Cardiac atrium fibroblast (primary cell): ENCODE results near the gene NCOR1. TPM values are rescaled to one million over a fixed set of nuclear protein-coding genes. Genes with fewer than 3 reads are reported as not detected.

Experiments used
- total RNA-seq: library from RNA; depleted of rRNA; stranded (reverse); fragments of >200 nt; gene quantifications from 2 replicates; pipeline ENCODE4 v1.2.3, GENCODE V29; 2015

The NCOR1 gene
- total RNA-seq = 37.3 and 39.7 TPM in 2 replicates

GRCh38 chr17:16215273-16215964 lies at the start of gene NCOR1:
Gene NCOR1 (minus strand): TSS chr17:16215534. CDS start chr17:16194569, 20,965 bp downstream.

GRCh38 chr17:16217002-16217635 lies 1.8 kb upstream of the NCOR1 start, which contains the start of gene PIGL:
Gene PIGL (plus strand): TSS chr17:16217210. CDS start chr17:16217227, 17 bp downstream.

GRCh38 chr17:15999141-15999973 lies 216.0 kb downstream of the NCOR1 start, which contains the start of the genes TTC19 and ZSWIM7:
Gene TTC19 (plus strand): TSS chr17:15999824. CDS start chr17:15999849, 25 bp downstream.
Gene ZSWIM7 (minus strand): TSS chr17:15999704. CDS start chr17:15999594, 110 bp downstream.

Other genes with a start within 250 kb of the NCOR1 start
- 0.81 and 16.8 TPM in 2 replicates for gene ZSWIM7, start 215.8 kb downstream of the NCOR1 start, total RNA-seq
- gene TTC19, start 215.7 kb downstream of the NCOR1 start, total RNA-seq = 24.3 and 36.3 TPM in 2 replicates
- 18.8 and 29.1 TPM in 2 replicates for gene PIGL, start 1.7 kb upstream of the NCOR1 start, total RNA-seq
- gene CENPV, start 137.9 kb upstream of the NCOR1 start, total RNA-seq = 9.4 and 13.2 TPM in 2 replicates
- 828 and 1,079 TPM in 2 replicates for gene UBB, start 165.6 kb upstream of the NCOR1 start, total RNA-seq
- gene TRPV2, start 200.0 kb upstream of the NCOR1 start, total RNA-seq = 32.7 and 47.3 TPM in 2 replicates